DOHH2 (cell line): ENCODE measurements around the gene WDR76.

ENCODE experiments used
- EZH2phosphoT487 ChIP-seq: fragments of 200-600 bp; sonication (generic); IDR thresholded peaks from 2 replicates; pipeline ENCODE4 v1.6.1; 2017; ENCODE audit warnings: borderline replicate concordance, mild to moderate bottlenecking, antibody characterized with exemption, low read length, moderate library complexity, mixed read lengths
- TF ChIP-seq, protein P1 (sequence below): fragments of 200-600 bp; sonication (generic); IDR thresholded peaks from one replicate; pipeline ENCODE4 v1.5.1; 2014; ENCODE audit warnings: antibody characterized with exemption, mild to moderate bottlenecking, low read depth, low read length; ENCODE audit not compliant: poor library complexity, severe bottlenecking

DNA sequence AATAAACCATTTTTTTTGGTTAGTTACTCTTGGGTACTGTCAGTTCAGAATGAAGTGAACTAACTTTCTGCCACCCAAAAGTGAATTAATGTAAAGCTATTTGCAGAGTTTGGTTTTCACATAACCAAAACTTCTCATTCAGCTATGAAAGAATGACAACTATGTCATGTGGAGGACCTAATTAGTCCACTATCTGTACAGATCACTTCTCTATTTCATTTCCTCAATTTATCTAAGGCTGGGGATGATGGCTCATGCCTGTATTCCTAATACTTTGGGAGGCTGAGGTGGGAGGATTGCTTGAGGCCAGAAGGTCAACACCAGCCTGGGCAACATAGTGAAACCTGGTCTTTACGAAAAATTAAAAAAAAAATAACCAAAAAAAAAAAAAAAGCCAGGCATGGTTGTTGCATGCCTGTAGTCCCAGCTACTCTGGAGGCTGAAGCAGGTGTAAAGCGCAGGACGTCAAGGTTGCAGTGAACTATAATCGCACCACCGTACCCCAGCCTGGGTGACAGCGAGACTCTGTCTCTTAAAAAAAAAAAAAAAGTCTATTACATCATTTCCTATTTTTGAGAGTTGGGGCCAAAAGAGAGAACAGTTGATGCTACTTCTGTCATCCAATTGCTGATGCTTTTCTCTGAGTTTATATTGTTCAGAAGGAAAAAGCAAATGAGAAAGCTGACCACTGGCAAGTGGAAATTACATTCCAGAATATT lies 17.7 kb upstream of the WDR76 start:
- TF ChIP-seq, protein P1, sequence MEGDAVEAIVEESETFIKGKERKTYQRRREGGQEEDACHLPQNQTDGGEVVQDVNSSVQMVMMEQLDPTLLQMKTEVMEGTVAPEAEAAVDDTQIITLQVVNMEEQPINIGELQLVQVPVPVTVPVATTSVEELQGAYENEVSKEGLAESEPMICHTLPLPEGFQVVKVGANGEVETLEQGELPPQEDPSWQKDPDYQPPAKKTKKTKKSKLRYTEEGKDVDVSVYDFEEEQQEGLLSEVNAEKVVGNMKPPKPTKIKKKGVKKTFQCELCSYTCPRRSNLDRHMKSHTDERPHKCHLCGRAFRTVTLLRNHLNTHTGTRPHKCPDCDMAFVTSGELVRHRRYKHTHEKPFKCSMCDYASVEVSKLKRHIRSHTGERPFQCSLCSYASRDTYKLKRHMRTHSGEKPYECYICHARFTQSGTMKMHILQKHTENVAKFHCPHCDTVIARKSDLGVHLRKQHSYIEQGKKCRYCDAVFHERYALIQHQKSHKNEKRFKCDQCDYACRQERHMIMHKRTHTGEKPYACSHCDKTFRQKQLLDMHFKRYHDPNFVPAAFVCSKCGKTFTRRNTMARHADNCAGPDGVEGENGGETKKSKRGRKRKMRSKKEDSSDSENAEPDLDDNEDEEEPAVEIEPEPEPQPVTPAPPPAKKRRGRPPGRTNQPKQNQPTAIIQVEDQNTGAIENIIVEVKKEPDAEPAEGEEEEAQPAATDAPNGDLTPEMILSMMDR, result no peak
- TF ChIP-seq EZH2phosphoT487, result no peak
